Fibroblast of lung (primary cell): ENCODE results near the gene KLK6.

ENCODE experiments used
- CTCF ChIP-seq, 2 donors: IDR thresholded peaks in 1 of 2; conservative IDR thresholded peaks in 1 of 2; 1 replicate in 1 of 2; 2 replicates in 1 of 2; pipeline ENCODE4 v1.5.1; 2011 to 2012; ENCODE audit warnings: low read length in 2 of 2, control low read depth in 1 of 2, inconsistent platforms in 1 of 2, low read depth in 1 of 2, mild to moderate bottlenecking in 1 of 2
- EZH2 ChIP-seq: IDR thresholded peaks from 2 replicates; pipeline ENCODE4 v1.5.1; 2012; ENCODE audit warnings: low read length, control low read depth, mild to moderate bottlenecking; ENCODE audit errors: missing control alignments

GRCh38 chr19:50969413-50969760, at the start of gene KLK6:
- TF ChIP-seq CTCF (conservative IDR thresholded peaks at IDR 0.05 in 1 of 2, IDR thresholded peaks at IDR 0.05 in 1 of 2; ENCODE audit: low read depth in 1 of 2, low read length in 2 of 2), result no peak
- TF ChIP-seq EZH2, result no peak
